GM20431 (cell line): Measurements from ENCODE around the gene NOPCHAP1.
"Not testable (repeated sequence)": the region's sequence is repeated elsewhere in the genome, so short reads cannot be mapped to it uniquely, and the experiment has no call there.

Experiments used
- in situ Hi-C: fragments of 300-500 bp; cut with MseI, MboI; formaldehyde crosslinking; loops from one replicate; pipeline ENCODE4 v1.15.0; 2020; ENCODE audit warnings: low sequenced_read_pairs; ENCODE audit not compliant: unreplicated experiment

NOPCHAP1 gene

GRCh38 chr12:104964167-104964855, 21.8 kb upstream of the NOPCHAP1 start:
- in situ Hi-C loops = no loop called here

GRCh38 chr12:104964856-104965205, 21.3 kb upstream of the NOPCHAP1 start:
- in situ Hi-C loops = no loop called here

GRCh38 chr12:104966677-104967076, 19.4 kb upstream of the NOPCHAP1 start:
- in situ Hi-C loops = no loop called here

- in situ Hi-C loops = no loop called here
These were observed 16.8 kb upstream of the NOPCHAP1 start for GRCh38 chr12:104969343-104969742.

- in situ Hi-C loops = no loop called here
These were observed 14.8 kb upstream of the NOPCHAP1 start for GRCh38 chr12:104971306-104971705.

GRCh38 chr12:104973250-104973649, 12.9 kb upstream of the NOPCHAP1 start:
- in situ Hi-C loops = no loop called here

GRCh38 chr12:104974626-104975290, 11.4 kb upstream of the NOPCHAP1 start:
- in situ Hi-C loops = no loop called here

- in situ Hi-C loops = no loop called here
These were observed 10.4 kb upstream of the NOPCHAP1 start for GRCh38 chr12:104975587-104976343.

GRCh38 chr12:104976703-104977102, 9.4 kb upstream of the NOPCHAP1 start:
- in situ Hi-C loops = no loop called here

- in situ Hi-C loops = not testable (repeated sequence)
These were observed 8.4 kb upstream of the NOPCHAP1 start for GRCh38 chr12:104977688-104978087.

- in situ Hi-C loops = no loop called here
These were observed 910 bp upstream of the NOPCHAP1 start for GRCh38 chr12:104985206-104985605.

- in situ Hi-C loops = no loop called here
These were observed 4.8 kb downstream of the NOPCHAP1 start for GRCh38 chr12:104990950-104991349.

GRCh38 chr12:104991565-104992128, 5.5 kb downstream of the NOPCHAP1 start:
- in situ Hi-C loops = no loop called here

- in situ Hi-C loops = no loop called here
These were observed 8.2 kb downstream of the NOPCHAP1 start for GRCh38 chr12:104994336-104994735.

- in situ Hi-C loops = no loop called here
These were observed 11.4 kb downstream of the NOPCHAP1 start for GRCh38 chr12:104997541-104997940.

GRCh38 chr12:104998423-104999346, 12.6 kb downstream of the NOPCHAP1 start:
- in situ Hi-C loops = no loop called here

GRCh38 chr12:104999347-104999685, 13.2 kb downstream of the NOPCHAP1 start:
- in situ Hi-C loops = no loop called here

- in situ Hi-C loops = no loop called here
These were observed 15.4 kb downstream of the NOPCHAP1 start for GRCh38 chr12:105001476-105001875.

GRCh38 chr12:105013892-105014291, 27.8 kb downstream of the NOPCHAP1 start:
- in situ Hi-C loops = no loop called here

GRCh38 chr12:105014603-105015002, 28.5 kb downstream of the NOPCHAP1 start:
- in situ Hi-C loops = no loop called here
